ENCODE results near the gene ANAPC10.
"Not testable (repeated sequence)": the region's sequence is repeated elsewhere in the genome, so short reads cannot be mapped to it uniquely, and the experiment has no call there.

The ANAPC10 gene

GRCh38 chr4:145003675-145004074 is 94.3 kb downstream of the ANAPC10 start:
- no peak for DNase-seq (ENCODE audit: low spot score)

DNA sequence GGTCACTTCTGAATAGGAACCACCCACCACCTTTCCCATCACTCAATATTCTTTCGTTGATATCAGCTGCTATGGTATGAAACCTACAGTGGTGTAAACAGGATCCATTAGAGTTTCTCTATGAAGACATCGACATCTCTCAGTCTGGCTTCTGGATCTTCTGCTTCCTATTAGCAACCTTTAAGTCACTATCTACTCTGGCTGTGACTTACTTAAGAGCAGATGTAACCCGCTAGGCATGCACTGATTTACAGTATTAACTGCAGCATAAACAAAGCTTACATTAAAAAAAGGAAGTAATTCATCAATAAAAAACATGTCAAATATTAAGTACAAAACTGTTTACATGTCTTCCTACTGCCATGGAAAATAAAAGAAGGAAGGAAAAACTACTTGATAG is 96.4 kb downstream of the ANAPC10 start:
- DNase-seq (ENCODE audit: low spot score) = no peak

DNA sequence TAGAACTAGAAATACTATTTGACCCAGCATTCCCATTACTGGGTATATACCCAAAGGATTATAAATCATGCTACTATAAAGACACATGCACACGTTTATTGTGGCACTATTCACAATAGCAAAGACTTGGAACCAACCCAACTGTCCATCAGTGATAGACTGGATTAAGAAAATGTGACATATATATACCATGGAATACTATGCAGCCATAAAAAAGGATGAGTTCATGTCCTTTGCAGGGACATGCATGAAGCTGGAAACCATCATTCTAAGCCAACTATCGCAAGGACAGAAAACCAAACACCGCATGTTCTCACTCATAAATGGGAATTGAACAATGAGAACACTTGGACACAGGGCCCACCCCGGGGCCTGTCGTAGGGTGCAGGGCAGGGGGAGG is 97.3 kb downstream of the ANAPC10 start:
- not testable (repeated sequence) for DNase-seq (ENCODE audit: low spot score)

- no peak for DNase-seq (ENCODE audit: low spot score)
These were observed 108.7 kb downstream of the ANAPC10 start for GRCh38 chr4:144989306-144989705.

- no peak for DNase-seq (ENCODE audit: low spot score)
These were observed 112.5 kb downstream of the ANAPC10 start for GRCh38 chr4:144985531-144985930.

- no peak for DNase-seq (ENCODE audit: low spot score)
These were observed 113.0 kb downstream of the ANAPC10 start for GRCh38 chr4:144985014-144985413.

DNA sequence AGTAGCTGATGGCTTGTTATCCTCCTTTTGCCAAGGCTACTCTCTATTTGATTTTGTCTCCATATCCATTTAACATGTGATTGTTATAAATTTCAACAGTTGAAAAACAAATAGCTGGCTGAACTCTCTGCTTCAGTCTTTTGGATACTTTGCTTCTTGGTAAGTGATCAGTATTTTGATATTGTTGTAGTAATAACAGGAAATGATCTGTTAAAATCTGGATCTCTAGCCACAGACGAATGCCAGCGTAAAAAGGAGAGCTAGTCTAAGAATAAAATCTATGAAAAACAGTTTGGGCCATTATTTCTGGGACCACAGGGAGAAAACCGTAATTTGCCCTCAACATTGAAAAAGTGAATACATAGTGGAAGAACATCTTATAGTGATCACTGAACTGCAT is 113.8 kb downstream of the ANAPC10 start:
- no peak for DNase-seq (ENCODE audit: low spot score)

- DNase-seq (ENCODE audit: low spot score) = no peak
These were observed 122.3 kb downstream of the ANAPC10 start for GRCh38 chr4:144975718-144976117.

DNA sequence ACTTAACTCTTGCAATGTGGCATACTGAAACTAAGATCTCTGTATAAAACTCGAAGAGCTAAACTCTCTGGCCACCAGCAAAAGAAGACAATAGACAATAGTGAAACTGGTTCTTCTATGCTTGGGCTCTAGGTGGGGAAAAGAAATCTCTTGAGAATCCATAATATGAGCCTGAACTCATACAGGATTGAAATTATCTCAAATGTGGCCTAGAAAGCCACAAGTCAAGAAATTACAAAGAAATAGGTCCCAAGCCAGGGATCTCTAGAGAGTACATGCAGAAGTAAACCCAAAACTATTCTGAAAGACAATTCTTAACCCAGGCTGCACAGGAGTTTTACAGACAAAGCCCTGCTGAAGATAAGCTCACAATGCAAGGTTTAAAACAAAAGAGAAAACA is 127.4 kb downstream of the ANAPC10 start:
- no peak for DNase-seq (ENCODE audit: low spot score)

GRCh38 chr4:144969821-144970220 is 128.2 kb downstream of the ANAPC10 start:
- DNase-seq (ENCODE audit: low spot score) = no peak

DNA sequence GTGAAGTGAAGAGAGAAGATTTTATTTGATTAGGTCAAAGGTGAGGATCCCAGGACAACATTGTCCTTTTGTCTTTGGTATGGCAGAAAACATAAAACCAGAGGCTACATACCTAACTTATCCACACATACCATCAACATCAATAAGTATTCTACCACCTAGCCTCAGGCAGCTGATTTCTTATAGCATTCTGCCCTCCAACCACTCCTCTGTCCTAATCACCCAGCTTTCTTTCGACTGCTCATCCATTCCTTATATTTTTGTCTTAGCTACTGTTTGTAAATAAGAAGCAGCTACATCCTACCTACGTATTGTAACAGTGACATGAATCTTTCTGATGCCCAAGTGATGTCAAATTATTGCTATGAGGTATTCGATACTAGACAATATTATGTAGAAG is 129.4 kb downstream of the ANAPC10 start:
- DNase-seq (ENCODE audit: low spot score) = no peak

GRCh38 chr4:144967161-144967560 is 130.8 kb downstream of the ANAPC10 start:
- no peak for DNase-seq (ENCODE audit: low spot score)

- DNase-seq (ENCODE audit: low spot score) = no peak
These were observed 135.7 kb downstream of the ANAPC10 start for GRCh38 chr4:144962300-144962699.

GRCh38 chr4:144955104-144955503 is 142.9 kb downstream of the ANAPC10 start:
- no peak for DNase-seq (ENCODE audit: low spot score)

- DNase-seq (ENCODE audit: low spot score) = no peak
These were observed 143.8 kb downstream of the ANAPC10 start for GRCh38 chr4:144954230-144954629.

DNA sequence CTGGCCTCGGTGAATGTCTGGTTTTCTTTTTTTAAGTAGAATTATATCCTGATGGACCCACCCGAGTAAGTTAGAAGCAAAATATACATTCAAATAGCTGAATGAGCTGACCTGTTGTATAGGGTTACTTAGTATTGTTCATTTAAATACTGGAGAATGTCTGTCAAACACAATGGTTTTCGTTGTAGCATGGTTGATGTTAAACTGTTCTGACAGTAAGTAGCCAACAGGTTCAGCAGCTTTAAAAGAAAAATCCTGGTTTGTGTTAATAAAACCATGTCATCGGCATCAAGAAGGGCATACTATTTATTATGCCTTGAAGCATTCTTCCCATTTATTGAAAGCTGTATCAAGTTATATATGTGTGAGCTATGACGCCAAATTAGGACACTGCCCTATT is 149.6 kb downstream of the ANAPC10 start:
- DNase-seq (ENCODE audit: low spot score) = no peak

- DNase-seq (ENCODE audit: low spot score) = no peak
These were observed 150.0 kb downstream of the ANAPC10 start for GRCh38 chr4:144948009-144948408.
